ENCODE measurements around the gene ADGRL3. TPM values are rescaled to one million over a fixed set of nuclear protein-coding genes. Genes with fewer than 3 reads are reported as not detected.

The ADGRL3 gene
- polyA plus RNA-seq, 1 donor, result 31.1 TPM

- no peak for DNase-seq
These were observed 226.1 kb downstream of the ADGRL3 start for GRCh38 chr4:61426229-61426628.

- DNase-seq, result no peak
These were observed 227.1 kb downstream of the ADGRL3 start for GRCh38 chr4:61427099-61427817.

GRCh38 chr4:61427818-61428495, 227.8 kb downstream of the ADGRL3 start:
- no peak for DNase-seq

- DNase-seq, result no peak
These were observed 228.8 kb downstream of the ADGRL3 start for GRCh38 chr4:61428950-61429349.

- DNase-seq, result no peak
These were observed 231.0 kb downstream of the ADGRL3 start for GRCh38 chr4:61431131-61431530.

GRCh38 chr4:61437923-61438322, 237.8 kb downstream of the ADGRL3 start:
- no peak for DNase-seq

- no peak for DNase-seq
These were observed 240.2 kb downstream of the ADGRL3 start for GRCh38 chr4:61440321-61440720.

GRCh38 chr4:61442936-61443335, 242.8 kb downstream of the ADGRL3 start:
- DNase-seq, result no peak

GRCh38 chr4:61443813-61444510, 243.8 kb downstream of the ADGRL3 start:
- no peak for DNase-seq

- DNase-seq, result no peak
These were observed 245.4 kb downstream of the ADGRL3 start for GRCh38 chr4:61445374-61446063.

- no peak for DNase-seq
These were observed 246.8 kb downstream of the ADGRL3 start for GRCh38 chr4:61446941-61447340.

- no peak for DNase-seq
These were observed 247.8 kb downstream of the ADGRL3 start for GRCh38 chr4:61447918-61448317.

GRCh38 chr4:61451935-61452334, 251.8 kb downstream of the ADGRL3 start:
- DNase-seq, result no peak

GRCh38 chr4:61461956-61462355, 261.8 kb downstream of the ADGRL3 start:
- no peak for DNase-seq

- DNase-seq, result no peak
These were observed 262.6 kb downstream of the ADGRL3 start for GRCh38 chr4:61462451-61463326.

GRCh38 chr4:61468024-61468720, 268.0 kb downstream of the ADGRL3 start:
- DNase-seq, result no peak

GRCh38 chr4:61473306-61473705, 273.2 kb downstream of the ADGRL3 start:
- DNase-seq, result no peak

GRCh38 chr4:61478340-61478739, 278.2 kb downstream of the ADGRL3 start:
- no peak for DNase-seq

- no peak for DNase-seq
These were observed 284.9 kb downstream of the ADGRL3 start for GRCh38 chr4:61485056-61485455.

GRCh38 chr4:61489927-61490326, 289.8 kb downstream of the ADGRL3 start:
- no peak for DNase-seq

GRCh38 chr4:61493041-61493440, 292.9 kb downstream of the ADGRL3 start:
- no peak for DNase-seq

Data from left kidney (tissue), 2 donors.